ENCODE data around the gene SH3RF2. TPM values are rescaled to one million over a fixed set of nuclear protein-coding genes. Genes with fewer than 3 reads are reported as not detected.

The SH3RF2 gene
- total and polyA plus RNA-seq, 10 of the 15 experiments (the other 5 are each of a cell fraction or from before 2014, with no cell fraction given): 0.15 TPM; not detected in 9

DNA sequence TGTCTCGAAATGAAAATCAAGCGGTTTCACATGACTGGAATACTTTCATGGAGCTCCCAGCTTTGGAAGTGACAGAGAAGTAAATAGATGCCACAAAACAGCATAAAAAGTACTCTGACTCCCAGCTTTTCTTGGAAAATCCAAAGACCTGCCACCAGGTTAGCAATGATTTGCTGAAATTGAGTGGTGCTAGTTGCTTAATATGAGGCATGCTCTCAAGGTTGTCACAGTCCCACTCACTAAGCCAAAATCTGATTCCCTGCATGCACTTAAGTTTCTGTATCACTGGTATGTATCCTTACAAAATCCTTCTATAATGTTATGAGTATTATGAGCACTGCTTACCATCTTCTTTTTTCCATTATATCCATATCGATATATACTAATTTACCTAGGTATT lies 13.0 kb upstream of the SH3RF2 start:
- TF ChIP-seq, protein P1, sequence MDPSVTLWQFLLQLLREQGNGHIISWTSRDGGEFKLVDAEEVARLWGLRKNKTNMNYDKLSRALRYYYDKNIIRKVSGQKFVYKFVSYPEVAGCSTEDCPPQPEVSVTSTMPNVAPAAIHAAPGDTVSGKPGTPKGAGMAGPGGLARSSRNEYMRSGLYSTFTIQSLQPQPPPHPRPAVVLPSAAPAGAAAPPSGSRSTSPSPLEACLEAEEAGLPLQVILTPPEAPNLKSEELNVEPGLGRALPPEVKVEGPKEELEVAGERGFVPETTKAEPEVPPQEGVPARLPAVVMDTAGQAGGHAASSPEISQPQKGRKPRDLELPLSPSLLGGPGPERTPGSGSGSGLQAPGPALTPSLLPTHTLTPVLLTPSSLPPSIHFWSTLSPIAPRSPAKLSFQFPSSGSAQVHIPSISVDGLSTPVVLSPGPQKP (IDR thresholded peaks at IDR 0.05; ENCODE audit: low read depth, low read length): no peak
- TF ChIP-seq CBX3 (IDR thresholded peaks at IDR 0.05; ENCODE audit: borderline replicate concordance, low read depth) (no peak), HDAC2 (IDR thresholded peaks at IDR 0.05) (no peak), RAD51 (IDR thresholded peaks at IDR 0.05) (no peak), MEF2A (IDR thresholded peaks at IDR 0.05; ENCODE audit: insufficient read depth, low read depth, low read length) (no peak)
- TF ChIP-seq, protein P2, sequence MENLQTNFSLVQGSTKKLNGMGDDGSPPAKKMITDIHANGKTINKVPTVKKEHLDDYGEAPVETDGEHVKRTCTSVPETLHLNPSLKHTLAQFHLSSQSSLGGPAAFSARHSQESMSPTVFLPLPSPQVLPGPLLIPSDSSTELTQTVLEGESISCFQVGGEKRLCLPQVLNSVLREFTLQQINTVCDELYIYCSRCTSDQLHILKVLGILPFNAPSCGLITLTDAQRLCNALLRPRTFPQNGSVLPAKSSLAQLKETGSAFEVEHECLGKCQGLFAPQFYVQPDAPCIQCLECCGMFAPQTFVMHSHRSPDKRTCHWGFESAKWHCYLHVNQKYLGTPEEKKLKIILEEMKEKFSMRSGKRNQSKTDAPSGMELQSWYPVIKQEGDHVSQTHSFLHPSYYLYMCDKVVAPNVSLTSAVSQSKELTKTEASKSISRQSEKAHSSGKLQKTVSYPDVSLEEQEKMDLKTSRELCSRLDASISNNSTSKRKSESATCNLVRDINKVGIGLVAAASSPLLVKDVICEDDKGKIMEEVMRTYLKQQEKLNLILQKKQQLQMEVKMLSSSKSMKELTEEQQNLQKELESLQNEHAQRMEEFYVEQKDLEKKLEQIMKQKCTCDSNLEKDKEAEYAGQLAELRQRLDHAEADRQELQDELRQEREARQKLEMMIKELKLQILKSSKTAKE (IDR thresholded peaks at IDR 0.05; ENCODE audit: low read depth, poor library complexity, severe bottlenecking): no peak
- TF ChIP-seq, protein P3, sequence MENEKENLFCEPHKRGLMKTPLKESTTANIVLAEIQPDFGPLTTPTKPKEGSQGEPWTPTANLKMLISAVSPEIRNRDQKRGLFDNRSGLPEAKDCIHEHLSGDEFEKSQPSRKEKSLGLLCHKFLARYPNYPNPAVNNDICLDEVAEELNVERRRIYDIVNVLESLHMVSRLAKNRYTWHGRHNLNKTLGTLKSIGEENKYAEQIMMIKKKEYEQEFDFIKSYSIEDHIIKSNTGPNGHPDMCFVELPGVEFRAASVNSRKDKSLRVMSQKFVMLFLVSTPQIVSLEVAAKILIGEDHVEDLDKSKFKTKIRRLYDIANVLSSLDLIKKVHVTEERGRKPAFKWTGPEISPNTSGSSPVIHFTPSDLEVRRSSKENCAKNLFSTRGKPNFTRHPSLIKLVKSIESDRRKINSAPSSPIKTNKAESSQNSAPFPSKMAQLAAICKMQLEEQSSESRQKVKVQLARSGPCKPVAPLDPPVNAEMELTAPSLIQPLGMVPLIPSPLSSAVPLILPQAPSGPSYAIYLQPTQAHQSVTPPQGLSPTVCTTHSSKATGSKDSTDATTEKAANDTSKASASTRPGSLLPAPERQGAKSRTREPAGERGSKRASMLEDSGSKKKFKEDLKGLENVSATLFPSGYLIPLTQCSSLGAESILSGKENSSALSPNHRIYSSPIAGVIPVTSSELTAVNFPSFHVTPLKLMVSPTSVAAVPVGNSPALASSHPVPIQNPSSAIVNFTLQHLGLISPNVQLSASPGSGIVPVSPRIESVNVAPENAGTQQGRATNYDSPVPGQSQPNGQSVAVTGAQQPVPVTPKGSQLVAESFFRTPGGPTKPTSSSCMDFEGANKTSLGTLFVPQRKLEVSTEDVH (IDR thresholded peaks at IDR 0.05; ENCODE audit: low read depth, partially characterized antibody): no peak
- Histone ChIP-seq H3K79me2 (ENCODE audit: control insufficient read depth, insufficient read depth, low read length) (no peaks in the 10 kb centered on the region), H3K9ac (ENCODE audit: control insufficient read depth, insufficient read depth, low read length) (no peak overlapping the region), H4K20me1 (ENCODE audit: control insufficient read depth, insufficient read depth) (no peaks in the 10 kb centered on the region), H3K27me3 (replicated peaks in 1 of 2; ENCODE audit: control insufficient read depth in 2 of 2, insufficient read depth in 2 of 2, low read length in 1 of 2) (no peaks in the 10 kb centered on the region), H3K4me1 (ENCODE audit: control insufficient read depth, insufficient read depth, low read length) (no peaks in the 10 kb centered on the region), H3K4me2 (ENCODE audit: control insufficient read depth, insufficient read depth) (no peak overlapping the region), H3K27ac (ENCODE audit: control insufficient read depth, insufficient read depth) (no peak overlapping the region), H3K36me3 (ENCODE audit: control insufficient read depth in 2 of 2, insufficient read depth in 2 of 2, low read length in 1 of 2) (no peaks in the 10 kb centered on the region), H3K9me3 (replicated peaks; ENCODE audit: control insufficient read depth, insufficient read depth, low read length) (no peaks in the 10 kb centered on the region), H3K4me3 (no peak overlapping the region), H2AFZ (ENCODE audit: control insufficient read depth, low read depth, low read length) (no peak overlapping the region)
- SMC1A ChIA-PET (ENCODE audit: uncharacterized antibody, unreplicated experiment): interaction anchor here (0.7 kb wide), 1 partner anchor 75 kb away, joined by 3 read pairs; no protein-coding TSS in a partner anchor
- in situ Hi-C loops (cut with MboI) (no loop called here), intact Hi-C loops (cut with micrococcal nuclease; ENCODE audit: unreplicated experiment) (no loop called here)
- POLR2A ChIA-PET: no interaction called here
- no peak for DNase-seq (ENCODE audit: low read depth, low spot score)
- FAIRE-seq: no peak
- 25% methylated on average over 3 of the region's 3 CpGs for WGBS (ENCODE audit: insufficient coverage, insufficient replicate concordance, low lambda C conversion rate, missing lambda C conversion rate)
- BruUV-seq (replicated peaks): no TSS peak
- CTCF ChIA-PET: no interaction called here
- no peak for ATAC-seq
- RAD21 ChIA-PET (ENCODE audit: unreplicated experiment): no interaction called here

Data from GM12878 (cell line).